Measurements from ENCODE around the gene STK24. TPM values are rescaled to one million over a fixed set of nuclear protein-coding genes. Genes with fewer than 3 reads are reported as not detected.

Gene STK24
- total and polyA plus RNA-seq, 4 donors = 42.7 to 56.1 (median 52.2) TPM

DNA sequence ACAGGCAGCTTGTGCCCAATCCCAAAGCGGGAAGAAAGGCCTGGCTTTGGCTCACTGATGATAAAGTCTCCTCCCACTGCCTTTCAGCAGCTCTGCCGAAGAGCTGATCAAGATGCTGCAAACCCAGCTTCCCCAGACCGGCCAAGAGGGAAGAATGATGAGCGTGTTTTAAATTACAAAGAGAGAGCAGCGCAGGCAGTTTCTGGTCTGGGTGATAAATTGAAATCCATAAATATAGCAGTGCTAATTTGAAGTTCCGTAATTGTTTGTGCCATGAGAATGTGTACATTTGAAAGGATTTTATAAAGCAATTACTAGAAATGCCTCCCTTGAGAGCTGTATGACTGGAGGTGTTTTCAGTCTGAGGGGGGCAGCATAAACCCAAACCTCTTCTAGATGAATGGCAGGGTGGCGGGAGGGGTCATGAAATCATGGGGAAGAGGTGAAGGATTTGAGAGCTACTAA lies 171.8 kb downstream of the STK24 start:
- Histone ChIP-seq H3K36me3 (ENCODE audit: control insufficient read depth, insufficient read depth, low read length) (peaks cover 10% of the 10 kb centered on the region), H3K27ac (ENCODE audit: low read depth, low read length) (peak overlapping the region; percentile 37), H3K4me1 (ENCODE audit: control insufficient read depth, insufficient read depth, low read length) (peaks cover 10% of the 10 kb centered on the region), H3K27me3 (ENCODE audit: control insufficient read depth, insufficient read depth, low read length) (no peaks in the 10 kb centered on the region), H3K4me3 (ENCODE audit: low read depth, low read length) (no peak overlapping the region), H3K9me3 (ENCODE audit: control insufficient read depth, insufficient read depth, low read length) (no peaks in the 10 kb centered on the region)
- 0% methylated on average over 4 of the region's 7 CpGs for WGBS (ENCODE audit: insufficient coverage)
- peak in 5 of 6 donors; percentile 60 to 95 (median 70) for DNase-seq (ENCODE audit: low read depth in 4 of 6, low spot score in 6 of 6)

DNA sequence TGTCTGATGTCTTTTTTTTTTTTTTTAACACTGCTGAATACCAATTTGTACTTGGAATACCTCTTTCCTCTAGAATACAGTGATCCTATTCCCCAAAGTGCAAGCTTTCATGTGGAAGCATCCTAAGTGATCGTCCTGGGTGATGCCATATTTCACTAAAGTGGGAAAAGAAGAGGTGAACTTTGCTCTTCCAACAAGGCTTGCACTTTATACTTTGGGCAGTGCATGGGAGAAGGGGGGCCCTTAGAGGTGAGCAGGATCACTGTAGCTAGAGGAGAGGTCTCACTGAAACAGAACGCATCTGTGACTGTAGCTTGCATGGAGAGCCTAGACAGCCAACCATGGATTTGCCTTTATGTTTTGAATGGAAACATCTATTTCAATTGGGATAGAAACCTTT lies 173.8 kb downstream of the STK24 start:
- Histone ChIP-seq H3K27me3 (ENCODE audit: control insufficient read depth, insufficient read depth, low read length) (no peaks in the 10 kb centered on the region), H3K4me1 (ENCODE audit: control insufficient read depth, insufficient read depth, low read length) (peaks cover 10% of the 10 kb centered on the region), H3K4me3 (ENCODE audit: low read depth, low read length) (no peak overlapping the region), H3K27ac (ENCODE audit: low read depth, low read length) (no peak overlapping the region), H3K36me3 (ENCODE audit: control insufficient read depth, insufficient read depth, low read length) (peaks cover 3% of the 10 kb centered on the region), H3K9me3 (ENCODE audit: control insufficient read depth, insufficient read depth, low read length) (no peaks in the 10 kb centered on the region)
- no peak for DNase-seq (ENCODE audit: low read depth in 4 of 6, low spot score in 6 of 6)
- 90% methylated on average over 2 of the region's 2 CpGs for WGBS (ENCODE audit: insufficient coverage)

DNA sequence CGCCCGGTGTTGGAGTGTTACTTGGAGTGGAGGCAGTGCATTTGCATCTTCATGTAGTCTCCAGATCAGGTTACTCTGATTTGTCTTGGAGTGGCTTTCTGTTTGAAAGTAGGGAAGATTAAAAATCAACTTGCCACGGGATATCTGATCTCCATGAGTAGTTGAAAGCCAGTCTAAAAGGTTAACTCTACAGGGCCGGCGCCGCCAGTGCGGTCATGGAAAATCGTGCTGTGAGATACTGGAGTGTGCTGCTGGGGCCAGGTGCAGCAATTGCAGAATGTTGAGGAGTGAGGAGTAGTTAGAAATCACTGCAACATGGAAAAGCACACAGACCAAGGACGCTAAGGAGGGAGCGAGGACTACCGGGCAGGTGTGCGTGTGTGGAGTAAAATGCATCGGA lies 175.0 kb downstream of the STK24 start:
- no peak for DNase-seq (ENCODE audit: low read depth in 4 of 6, low spot score in 6 of 6)
- 90% methylated on average over 13 of the region's 13 CpGs for WGBS (ENCODE audit: insufficient coverage)
- no peaks in the 10 kb centered on the region for H3K27me3 ChIP-seq (ENCODE audit: control insufficient read depth, insufficient read depth, low read length)

DNA sequence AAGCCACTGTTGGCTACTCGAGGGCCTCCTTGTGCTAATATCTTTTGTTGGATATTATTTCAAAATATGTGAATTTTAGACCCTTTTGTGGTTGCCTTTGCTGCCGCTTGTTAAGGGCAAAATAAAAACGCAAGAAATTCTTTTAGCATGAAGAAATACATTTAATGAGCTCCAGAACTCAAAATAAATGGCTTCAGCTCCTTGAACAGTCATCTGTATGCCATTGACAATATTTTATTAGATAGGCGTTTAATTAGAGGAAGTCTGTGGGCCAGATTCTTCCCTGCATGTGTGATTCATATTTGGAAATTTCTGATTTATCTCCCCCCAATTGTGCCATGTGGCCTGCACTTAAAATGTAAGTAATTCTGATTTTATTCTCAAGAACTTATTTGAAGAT lies 177.2 kb downstream of the STK24 start:
- Histone ChIP-seq H3K4me3 (ENCODE audit: low read depth, low read length) (no peak overlapping the region), H3K36me3 (ENCODE audit: control insufficient read depth, insufficient read depth, low read length) (peaks cover 19% of the 10 kb centered on the region), H3K27me3 (ENCODE audit: control insufficient read depth, insufficient read depth, low read length) (no peaks in the 10 kb centered on the region), H3K27ac (ENCODE audit: low read depth, low read length) (no peak overlapping the region), H3K4me1 (ENCODE audit: control insufficient read depth, insufficient read depth, low read length) (peaks cover 17% of the 10 kb centered on the region), H3K9me3 (ENCODE audit: control insufficient read depth, insufficient read depth, low read length) (no peaks in the 10 kb centered on the region)
- no CpG with 5 or more reads among the region's 4 CpGs for WGBS (ENCODE audit: insufficient coverage)
- no peak for DNase-seq (ENCODE audit: low read depth in 4 of 6, low spot score in 6 of 6)

More for the DNA sequence above, 175.0 kb downstream of the STK24 start:
- Histone ChIP-seq H3K36me3 (ENCODE audit: control insufficient read depth, insufficient read depth, low read length) (peaks cover 3% of the 10 kb centered on the region), H3K27ac (ENCODE audit: low read depth, low read length) (no peak overlapping the region), H3K4me3 (ENCODE audit: low read depth, low read length) (no peak overlapping the region), H3K4me1 (ENCODE audit: control insufficient read depth, insufficient read depth, low read length) (peaks cover 15% of the 10 kb centered on the region), H3K9me3 (ENCODE audit: control insufficient read depth, insufficient read depth, low read length) (no peaks in the 10 kb centered on the region)

DNA sequence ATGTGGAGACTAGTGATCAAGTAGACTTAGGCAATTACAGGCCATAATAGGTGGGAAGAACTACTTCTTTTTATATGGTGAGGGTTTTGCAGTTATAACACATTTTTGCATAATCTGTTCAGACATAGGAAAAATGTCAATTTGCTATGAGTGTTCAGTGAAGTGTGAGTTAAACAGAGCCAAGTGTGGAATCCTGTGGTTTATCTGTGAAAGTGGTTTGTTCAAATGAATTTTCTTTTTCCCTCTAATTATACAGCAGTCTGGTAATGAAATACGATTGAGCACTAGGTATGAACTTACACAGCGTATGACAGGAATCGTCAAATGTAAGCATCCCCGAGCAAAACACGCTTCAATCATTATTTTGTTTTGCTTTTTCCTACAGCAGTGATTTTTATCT lies 178.3 kb downstream of the STK24 start:
- Histone ChIP-seq H3K36me3 (ENCODE audit: control insufficient read depth, insufficient read depth, low read length) (peaks cover 28% of the 10 kb centered on the region), H3K27ac (ENCODE audit: low read depth, low read length) (no peak overlapping the region), H3K4me1 (ENCODE audit: control insufficient read depth, insufficient read depth, low read length) (peaks cover 29% of the 10 kb centered on the region), H3K27me3 (ENCODE audit: control insufficient read depth, insufficient read depth, low read length) (no peaks in the 10 kb centered on the region), H3K9me3 (ENCODE audit: control insufficient read depth, insufficient read depth, low read length) (no peaks in the 10 kb centered on the region), H3K4me3 (ENCODE audit: low read depth, low read length) (no peak overlapping the region)
- no peak for DNase-seq (ENCODE audit: low read depth in 4 of 6, low spot score in 6 of 6)
- WGBS (ENCODE audit: insufficient coverage) = no CpG with 5 or more reads among the region's 5 CpGs

DNA sequence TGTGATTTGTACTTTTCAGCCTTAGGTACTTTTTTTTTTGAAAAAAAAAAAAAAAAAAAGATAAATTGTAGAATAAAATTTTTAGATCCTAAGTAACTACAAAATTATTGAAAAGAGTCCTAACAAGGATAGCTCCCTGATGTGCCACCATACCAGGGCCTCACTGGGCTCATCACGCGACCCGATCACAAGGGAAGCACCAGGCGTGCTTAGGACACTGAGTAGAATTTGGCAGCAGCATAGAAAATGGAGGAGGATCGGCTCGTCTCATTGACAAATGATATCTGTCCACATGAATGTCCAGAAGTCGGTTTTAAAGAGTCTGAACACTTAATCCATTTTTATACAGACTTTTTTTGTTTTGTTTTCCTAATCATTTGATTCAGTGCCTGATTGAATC lies 179.0 kb downstream of the STK24 start:
- DNase-seq (ENCODE audit: low read depth in 4 of 6, low spot score in 6 of 6) = no peak
- Histone ChIP-seq H3K27ac (ENCODE audit: low read depth, low read length) (no peak overlapping the region), H3K36me3 (ENCODE audit: control insufficient read depth, insufficient read depth, low read length) (peaks cover 29% of the 10 kb centered on the region), H3K4me3 (ENCODE audit: low read depth, low read length) (no peak overlapping the region), H3K4me1 (ENCODE audit: control insufficient read depth, insufficient read depth, low read length) (peaks cover 31% of the 10 kb centered on the region), H3K9me3 (ENCODE audit: control insufficient read depth, insufficient read depth, low read length) (no peaks in the 10 kb centered on the region), H3K27me3 (ENCODE audit: control insufficient read depth, insufficient read depth, low read length) (no peaks in the 10 kb centered on the region)
- no CpG with 5 or more reads among the region's 7 CpGs for WGBS (ENCODE audit: insufficient coverage)

DNA sequence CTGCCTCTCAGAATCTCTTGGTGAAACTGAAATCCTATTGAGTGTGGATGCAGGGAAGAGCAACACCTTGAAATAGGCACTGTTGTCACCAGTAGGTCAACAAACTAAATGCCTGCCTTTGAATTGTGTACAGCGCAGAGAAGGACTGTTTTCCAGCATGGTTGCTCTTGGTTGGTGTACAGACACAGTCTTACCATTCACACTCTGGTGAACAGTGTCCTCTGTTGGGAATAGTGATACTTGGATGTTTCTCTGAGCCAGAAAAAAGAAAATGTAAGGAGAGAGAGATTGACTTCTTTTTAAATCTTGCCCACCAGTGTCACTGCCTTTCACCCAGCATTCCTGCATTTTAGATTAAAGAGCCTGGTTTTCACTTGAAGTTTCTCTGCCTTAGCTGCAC lies 179.7 kb downstream of the STK24 start:
- Histone ChIP-seq H3K27ac (ENCODE audit: low read depth, low read length) (peak overlapping the region; percentile 16), H3K9me3 (ENCODE audit: control insufficient read depth, insufficient read depth, low read length) (no peaks in the 10 kb centered on the region), H3K27me3 (ENCODE audit: control insufficient read depth, insufficient read depth, low read length) (no peaks in the 10 kb centered on the region), H3K36me3 (ENCODE audit: control insufficient read depth, insufficient read depth, low read length) (peaks cover 29% of the 10 kb centered on the region), H3K4me3 (ENCODE audit: low read depth, low read length) (no peak overlapping the region), H3K4me1 (ENCODE audit: control insufficient read depth, insufficient read depth, low read length) (peaks cover 31% of the 10 kb centered on the region)
- peak in 2 of 6 donors; percentile 66 to 69 for DNase-seq (ENCODE audit: low read depth in 4 of 6, low spot score in 6 of 6)
- no CpG with 5 or more reads among the region's 1 CpG for WGBS (ENCODE audit: insufficient coverage)

DNA sequence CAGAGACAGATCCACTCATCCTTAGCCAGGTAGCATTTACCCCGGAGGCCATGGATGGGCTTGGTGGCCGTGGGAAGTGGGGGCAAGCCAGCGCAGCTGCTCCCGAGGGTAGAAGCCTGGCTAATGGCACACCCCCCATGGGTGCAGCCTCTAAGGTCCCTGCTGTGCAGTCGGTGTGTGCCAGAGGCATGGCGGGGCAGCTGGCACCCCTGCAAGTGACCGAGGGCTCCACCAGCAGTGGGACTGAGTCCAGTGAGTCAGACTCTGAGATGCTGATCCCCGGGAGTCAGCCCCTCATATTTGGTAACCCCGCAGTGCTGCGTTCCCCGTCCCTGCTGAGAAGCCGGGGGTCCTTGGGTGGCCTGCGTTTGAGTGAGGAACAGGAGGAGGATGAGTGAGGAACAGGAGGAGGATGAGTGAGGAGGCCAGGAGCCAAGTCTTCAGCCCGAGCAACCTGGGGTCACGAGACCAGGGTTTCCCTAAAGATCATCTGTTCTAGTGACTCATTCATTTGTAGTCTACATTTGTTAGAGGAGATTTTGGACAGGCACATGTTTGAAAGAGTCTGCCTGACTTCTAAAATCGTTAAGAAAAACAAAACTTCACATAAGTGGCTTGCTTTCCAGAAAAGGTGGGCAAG lies 180.7 kb downstream of the STK24 start:
- WGBS (ENCODE audit: insufficient coverage) = 90% methylated on average over 13 of the region's 16 CpGs
- Histone ChIP-seq H3K36me3 (ENCODE audit: control insufficient read depth, insufficient read depth, low read length) (peaks cover 29% of the 10 kb centered on the region), H3K4me3 (ENCODE audit: low read depth, low read length) (no peak overlapping the region), H3K9me3 (ENCODE audit: control insufficient read depth, insufficient read depth, low read length) (no peaks in the 10 kb centered on the region), H3K27ac (ENCODE audit: low read depth, low read length) (no peak overlapping the region), H3K27me3 (ENCODE audit: control insufficient read depth, insufficient read depth, low read length) (no peaks in the 10 kb centered on the region), H3K4me1 (ENCODE audit: control insufficient read depth, insufficient read depth, low read length) (peaks cover 36% of the 10 kb centered on the region)
- no peak for DNase-seq (ENCODE audit: low read depth in 4 of 6, low spot score in 6 of 6)

Measured in spinal cord (tissue), 10 donors.